NCI-H187 treated with DMSO at 0.1 percent for 48 hours (cell line): ENCODE measurements around the gene CKMT2.
"Not testable (repeated sequence)": the region's sequence is repeated elsewhere in the genome, so short reads cannot be mapped to it uniquely, and the experiment has no call there.

Experiments
- DNase-seq: peaks from one replicate; lab custom pipeline; 2025; lab: John Stamatoyannopoulos, UW

CKMT2 gene

DNA sequence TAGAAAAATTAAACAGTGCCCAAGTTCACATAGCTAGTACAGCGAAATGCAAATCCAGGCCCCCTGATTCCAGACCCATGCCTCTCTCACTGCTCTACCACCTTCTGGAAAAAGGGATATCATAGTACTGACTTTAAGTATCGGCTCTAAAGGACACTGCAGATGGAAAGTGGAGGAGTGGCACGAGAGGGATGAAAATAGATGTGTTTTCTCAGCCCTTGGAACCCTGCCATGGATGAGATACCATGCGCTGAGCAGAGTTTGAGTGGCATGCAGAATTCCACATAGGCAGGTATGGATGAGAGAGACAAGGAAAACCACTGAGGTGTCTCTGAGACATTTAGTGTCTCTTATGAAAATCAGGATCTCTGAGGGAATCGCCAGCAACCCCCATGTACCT is 18.8 kb downstream of the CKMT2 start:
- no peak for DNase-seq

GRCh38 chr5:81252904-81253303 is 19.8 kb downstream of the CKMT2 start:
- DNase-seq, result no peak

- DNase-seq, result no peak
Observed at GRCh38 chr5:81253875-81254274, 20.8 kb downstream of the CKMT2 start.

DNA sequence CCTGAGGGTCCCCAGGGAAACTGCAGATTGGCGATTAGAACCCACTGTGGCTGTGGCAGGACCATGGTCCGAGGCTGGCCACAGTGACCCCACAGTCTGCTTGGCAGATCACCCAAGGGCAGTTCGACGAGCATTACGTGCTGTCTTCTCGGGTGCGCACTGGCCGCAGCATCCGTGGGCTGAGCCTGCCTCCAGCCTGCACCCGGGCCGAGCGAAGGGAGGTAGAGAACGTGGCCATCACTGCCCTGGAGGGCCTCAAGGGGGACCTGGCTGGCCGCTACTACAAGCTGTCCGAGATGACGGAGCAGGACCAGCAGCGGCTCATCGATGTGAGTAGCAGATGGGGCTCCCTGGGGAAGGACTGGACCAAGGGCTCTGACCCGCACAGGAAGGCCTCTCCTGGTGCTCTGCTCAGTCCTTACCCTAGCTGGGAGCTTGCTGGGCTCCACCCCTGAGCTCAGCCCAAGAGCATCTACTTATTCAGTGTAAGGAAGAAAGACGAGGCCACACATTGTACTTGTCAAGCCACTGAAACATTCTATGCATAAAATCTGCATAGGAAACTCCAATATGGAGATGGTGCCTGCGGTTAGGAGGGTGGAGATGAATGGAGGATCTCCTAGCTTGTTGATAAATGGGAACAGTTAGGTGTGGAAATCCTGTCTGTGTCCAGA is 21.9 kb downstream of the CKMT2 start:
- no peak for DNase-seq

DNA sequence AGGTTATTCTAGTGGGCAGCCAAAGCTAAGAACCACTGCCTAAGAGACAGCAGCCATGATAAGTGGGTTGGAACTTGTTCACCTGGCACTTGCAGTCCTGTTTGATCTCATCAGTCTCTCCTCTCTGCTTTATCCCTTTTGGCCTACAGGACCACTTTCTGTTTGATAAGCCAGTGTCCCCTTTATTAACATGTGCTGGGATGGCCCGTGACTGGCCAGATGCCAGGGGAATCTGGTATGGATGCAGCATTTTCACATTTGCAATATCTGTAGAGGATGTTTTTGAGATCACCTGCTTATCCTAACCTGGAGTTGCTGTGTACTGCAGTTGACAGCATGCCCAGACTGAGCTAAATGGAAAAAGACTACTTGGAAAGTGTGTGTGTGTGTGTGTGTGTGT is 23.6 kb downstream of the CKMT2 start:
- DNase-seq, result no peak

DNA sequence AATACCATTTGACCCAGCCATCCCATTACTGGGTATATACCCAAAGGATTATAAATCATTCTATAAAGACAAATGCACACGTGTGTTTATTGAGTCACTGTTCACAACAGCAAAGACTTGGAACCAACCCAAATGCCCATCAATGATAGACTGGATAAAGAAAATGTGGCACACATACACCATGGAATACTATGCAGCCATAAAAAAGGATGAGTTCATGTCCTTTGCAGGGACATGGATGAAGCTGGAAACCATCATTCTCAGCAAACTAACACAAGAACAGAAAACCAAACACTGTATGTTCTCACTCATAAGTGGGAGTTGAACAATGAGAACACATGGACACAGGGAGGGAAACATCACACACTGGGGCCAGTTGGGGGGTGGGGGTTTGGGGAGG is 29.7 kb downstream of the CKMT2 start:
- DNase-seq, result not testable (repeated sequence)

- no peak for DNase-seq
Observed at GRCh38 chr5:81265101-81265500, 32.0 kb downstream of the CKMT2 start.

GRCh38 chr5:81268521-81269196 is 35.5 kb downstream of the CKMT2 start:
- DNase-seq, result no peak

DNA sequence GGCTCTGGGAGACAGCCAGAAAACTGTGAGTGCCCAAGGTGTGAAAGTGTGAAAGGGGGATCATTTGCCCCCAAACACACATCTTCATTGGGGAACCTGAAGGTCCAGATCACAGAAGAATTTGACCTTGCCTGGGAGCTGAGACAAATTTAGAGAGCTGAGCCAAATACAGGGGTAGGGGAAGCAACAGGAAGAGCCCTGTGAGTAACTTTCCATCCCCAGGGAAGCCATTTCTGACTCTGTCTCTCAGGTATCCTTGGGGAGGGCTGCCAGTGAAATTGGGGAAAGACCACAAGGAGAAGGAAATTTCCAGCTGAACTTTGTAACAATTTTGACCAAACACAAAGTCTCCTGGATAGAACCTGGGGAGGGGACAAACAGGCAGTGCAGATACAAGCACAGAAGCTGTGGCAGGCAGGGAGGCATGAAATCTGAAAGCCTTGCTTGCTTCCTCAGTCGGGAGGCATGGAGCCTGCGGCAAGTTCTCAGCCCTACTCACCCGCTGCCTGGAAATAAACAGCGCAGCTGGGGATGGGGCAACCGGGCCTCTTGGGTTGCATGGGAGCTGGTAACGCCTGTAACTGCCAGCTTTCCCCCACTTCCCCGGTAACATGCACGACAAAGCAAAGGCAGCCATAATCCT is 36.8 kb downstream of the CKMT2 start:
- no peak for DNase-seq

DNA sequence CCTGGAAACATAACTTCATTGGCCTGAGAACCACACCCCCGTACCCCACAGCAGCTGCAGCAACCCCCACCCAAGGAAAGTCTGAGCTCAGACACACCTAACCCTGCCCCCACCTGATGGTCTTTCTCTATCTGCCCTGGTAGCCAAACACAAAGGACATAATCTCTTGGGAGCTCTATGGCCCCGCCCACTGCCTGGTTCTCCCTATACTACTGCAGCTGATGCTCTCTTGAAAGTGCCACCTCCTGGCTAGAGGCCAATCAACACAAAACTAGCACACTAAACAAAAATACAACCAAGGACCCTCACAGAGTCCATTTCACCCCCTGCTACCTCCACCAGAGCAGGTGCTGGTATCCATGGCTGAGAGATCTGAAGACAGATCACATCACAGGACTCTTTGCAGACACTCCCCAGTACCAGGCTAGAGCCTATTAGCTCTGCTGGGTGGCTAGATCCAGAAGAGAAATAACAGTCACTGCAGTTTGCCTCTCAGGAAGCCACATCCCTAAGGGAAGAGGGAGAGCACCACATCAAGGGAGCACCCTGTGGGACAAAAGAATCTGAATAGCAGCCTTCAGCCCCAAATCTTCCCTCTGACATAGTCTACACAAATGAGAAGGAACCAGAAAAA is 37.4 kb downstream of the CKMT2 start:
- not testable (repeated sequence) for DNase-seq

- DNase-seq, result no peak
Observed at GRCh38 chr5:81283976-81284375, 50.9 kb downstream of the CKMT2 start.

DNA sequence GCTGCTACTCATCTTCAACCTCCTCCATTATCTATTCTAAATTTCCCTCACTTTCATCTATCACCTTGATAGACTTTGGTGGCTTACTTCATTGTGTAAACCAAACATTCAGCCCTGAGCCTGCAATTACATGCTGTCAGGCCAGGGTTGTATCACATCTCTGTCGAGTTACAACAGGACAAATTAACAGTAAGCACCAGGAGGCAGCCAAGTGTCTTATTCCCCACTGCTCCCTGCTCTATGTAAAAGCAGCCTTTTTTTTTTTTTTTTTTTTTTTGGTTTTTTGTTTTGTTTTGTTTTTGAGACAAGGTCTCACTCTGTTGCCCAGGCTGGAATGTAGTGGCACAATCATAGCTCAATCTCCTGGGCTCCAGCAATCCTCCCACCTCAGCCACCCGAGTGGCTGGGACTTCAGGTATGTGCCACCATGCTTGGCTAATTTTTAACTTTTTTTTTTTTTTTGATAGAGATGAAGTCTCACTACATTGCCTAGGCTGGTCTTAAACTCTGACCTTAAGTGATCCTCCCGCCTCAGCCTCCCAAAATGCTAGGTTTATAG is 53.0 kb downstream of the CKMT2 start:
- no peak for DNase-seq

- no peak for DNase-seq
Observed at GRCh38 chr5:81288021-81288433, 54.9 kb downstream of the CKMT2 start.

DNA sequence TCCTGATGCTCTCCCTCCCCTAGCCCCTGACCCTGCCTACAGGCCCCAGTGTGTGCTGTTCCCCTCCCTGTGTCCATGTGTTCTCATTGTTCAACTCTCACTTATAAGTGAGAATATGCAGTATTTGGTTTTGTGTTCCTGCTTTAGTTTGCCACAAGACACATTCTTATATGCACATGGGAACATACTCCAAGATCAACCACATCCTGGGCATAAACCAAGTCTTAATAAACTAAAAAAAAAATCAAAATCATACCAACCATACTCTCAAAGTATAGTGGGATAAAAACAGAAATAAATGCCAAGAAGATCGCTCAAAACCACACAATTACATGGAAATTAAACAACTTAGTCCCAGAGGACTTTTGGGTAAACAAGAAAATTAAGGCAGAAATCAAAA is 57.0 kb downstream of the CKMT2 start:
- DNase-seq, result no peak

- no peak for DNase-seq
Observed at GRCh38 chr5:81292130-81292529, 59.0 kb downstream of the CKMT2 start.

GRCh38 chr5:81294021-81294420 is 60.9 kb downstream of the CKMT2 start:
- not testable (repeated sequence) for DNase-seq

DNA sequence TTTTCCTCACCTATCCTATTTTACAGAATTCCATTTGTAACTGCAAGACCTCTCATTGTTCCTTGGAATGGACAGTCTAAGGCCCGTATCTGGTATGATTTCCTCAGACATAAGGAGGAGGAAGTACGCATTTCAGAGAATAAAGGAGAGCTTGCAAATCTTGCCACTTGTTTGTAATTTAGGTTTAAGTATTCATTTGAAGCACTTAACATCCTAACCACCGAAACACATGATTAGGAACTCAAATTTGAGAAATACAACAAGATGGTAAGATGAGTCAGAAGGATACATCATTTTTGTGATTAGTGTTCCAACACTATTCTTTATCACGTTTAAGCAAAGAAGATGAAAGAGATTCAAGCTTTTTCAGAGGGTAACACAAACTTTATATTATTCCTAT is 64.4 kb downstream of the CKMT2 start:
- no peak for DNase-seq

- no peak for DNase-seq
Observed at GRCh38 chr5:81300921-81301270, 67.8 kb downstream of the CKMT2 start.

- no peak for DNase-seq
Observed at GRCh38 chr5:81301271-81302015, 68.3 kb downstream of the CKMT2 start, which contains the start of gene ZCCHC9. Gene ZCCHC9 (plus strand): TSS chr5:81301587. CDS start chr5:81304758, 3,171 bp downstream.

- DNase-seq, result no peak
Observed at GRCh38 chr5:81302596-81302995, 69.5 kb downstream of the CKMT2 start.

- no peak for DNase-seq
Observed at GRCh38 chr5:81303563-81303962, 70.4 kb downstream of the CKMT2 start.

DNA sequence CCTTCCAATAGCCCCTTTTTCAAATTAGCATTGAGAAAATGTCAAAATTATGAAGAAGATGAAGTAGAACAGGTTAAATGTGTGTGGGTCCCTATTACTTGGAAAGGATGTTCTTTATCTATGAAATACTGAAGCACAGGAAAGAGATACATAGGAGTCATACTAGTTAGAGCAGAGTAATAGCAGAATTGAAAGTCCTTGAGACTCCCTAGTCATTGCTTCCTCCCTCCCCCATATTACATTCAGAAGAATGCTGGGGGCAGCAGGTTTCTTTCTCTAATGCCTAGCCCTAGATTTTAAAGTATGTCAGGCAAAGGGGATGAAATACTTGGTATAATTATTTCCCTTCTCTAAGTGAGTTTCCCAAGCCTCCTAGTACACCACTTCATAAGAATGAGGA is 72.7 kb downstream of the CKMT2 start:
- no peak for DNase-seq
